ENCODE measurements around the gene SMCR8.
"Not testable (repeated sequence)": the region's sequence is repeated elsewhere in the genome, so short reads cannot be mapped to it uniquely, and the experiment has no call there.

The SMCR8 gene

GRCh38 chr17:18318771-18319450 lies 3.8 kb downstream of the SMCR8 start:
- no peak for DNase-seq (ENCODE audit: low read depth in 2 of 2)

GRCh38 chr17:18319604-18320256 lies 4.6 kb downstream of the SMCR8 start:
- DNase-seq (ENCODE audit: low read depth in 2 of 2) = no peak

- no peak for DNase-seq (ENCODE audit: low read depth in 2 of 2)
These were observed 5.2 kb downstream of the SMCR8 start for GRCh38 chr17:18320301-18320700.

- DNase-seq (ENCODE audit: low read depth in 2 of 2) = no peak
These were observed 6.2 kb downstream of the SMCR8 start for GRCh38 chr17:18321309-18321708.

GRCh38 chr17:18322522-18322921 lies 7.4 kb downstream of the SMCR8 start:
- no peak for DNase-seq (ENCODE audit: low read depth in 2 of 2)

GRCh38 chr17:18323007-18323406 lies 7.9 kb downstream of the SMCR8 start:
- DNase-seq (ENCODE audit: low read depth in 2 of 2) = no peak

- DNase-seq (ENCODE audit: low read depth in 2 of 2) = no peak
These were observed 8.5 kb downstream of the SMCR8 start for GRCh38 chr17:18323507-18324139.

- no peak for DNase-seq (ENCODE audit: low read depth in 2 of 2)
These were observed 9.3 kb downstream of the SMCR8 start for GRCh38 chr17:18324140-18325050.

- DNase-seq (ENCODE audit: low read depth in 2 of 2) = no peak
These were observed 10.9 kb downstream of the SMCR8 start for GRCh38 chr17:18326039-18326438.

- no peak for DNase-seq (ENCODE audit: low read depth in 2 of 2)
These were observed 11.5 kb downstream of the SMCR8 start for GRCh38 chr17:18326572-18326971.

- no peak for DNase-seq (ENCODE audit: low read depth in 2 of 2)
These were observed 12.0 kb downstream of the SMCR8 start for GRCh38 chr17:18327093-18327492.

- DNase-seq (ENCODE audit: low read depth in 2 of 2) = no peak
These were observed 12.5 kb downstream of the SMCR8 start for GRCh38 chr17:18327556-18327955.

- no peak for DNase-seq (ENCODE audit: low read depth in 2 of 2)
These were observed 13.6 kb downstream of the SMCR8 start for GRCh38 chr17:18328643-18329204.

- DNase-seq (ENCODE audit: low read depth in 2 of 2) = no peak
These were observed 16.8 kb downstream of the SMCR8 start for GRCh38 chr17:18331879-18332278.

- no peak for DNase-seq (ENCODE audit: low read depth in 2 of 2)
These were observed 17.9 kb downstream of the SMCR8 start for GRCh38 chr17:18332909-18333489.

- not testable (repeated sequence) for DNase-seq (ENCODE audit: low read depth in 2 of 2)
These were observed 23.1 kb downstream of the SMCR8 start for GRCh38 chr17:18338158-18338557.

- DNase-seq (ENCODE audit: low read depth in 2 of 2) = no peak
These were observed 24.8 kb downstream of the SMCR8 start for GRCh38 chr17:18339933-18340332.

GRCh38 chr17:18344021-18344420 lies 28.9 kb downstream of the SMCR8 start:
- no peak for DNase-seq (ENCODE audit: low read depth in 2 of 2)

- DNase-seq (ENCODE audit: low read depth in 2 of 2) = no peak
These were observed 38.4 kb downstream of the SMCR8 start for GRCh38 chr17:18353541-18353940.

GRCh38 chr17:18356624-18357023 lies 41.5 kb downstream of the SMCR8 start:
- no peak for DNase-seq (ENCODE audit: low read depth in 2 of 2)

GRCh38 chr17:18360518-18360917 lies 45.4 kb downstream of the SMCR8 start:
- DNase-seq (ENCODE audit: low read depth in 2 of 2) = no peak

Data from activated CD8-positive, alpha-beta memory T cell treated with anti-CD3 and anti-CD28 coated beads for 4 hours (primary cell).